SK-N-SH (cell line): ENCODE data around the gene MYL6B. TPM values are rescaled to one million over a fixed set of nuclear protein-coding genes. Genes with fewer than 3 reads are reported as not detected.
"Not testable (repeated sequence)": the region's sequence is repeated elsewhere in the genome, so short reads cannot be mapped to it uniquely, and the experiment has no call there.

Source experiments
- CTCF ChIA-PET: fragments of 300-600, 350-600 bp; formaldehyde crosslinking; extraction: SDS; loops from one replicate; lab custom pipeline; 2021; lab: Yijun Ruan, JAX
- POLR2A ChIA-PET: fragments of 350-600 bp; sonication (Branson Sonifier 250); formaldehyde crosslinking; extraction: SDS; loops from one replicate; lab custom pipeline; 2020; ENCODE audit warnings: antibody characterized with exemption, inconsistent platforms; lab: Yijun Ruan, JAX
- DNase-seq: peaks from one replicate; pipeline ENCODE4 v3.0.0; 2012
- H2AFZ ChIP-seq: fragments of 200-600 bp; sonication (generic); 2 replicates; pipeline ENCODE4 v1.8.1; 2016; ENCODE audit warnings: antibody characterized with exemption, mild to moderate bottlenecking, low read depth
- H3F3A ChIP-seq: fragments of 200-600 bp; sonication (generic); replicated peaks from 2 replicates; pipeline ENCODE3; 2016; ENCODE audit warnings: antibody characterized with exemption, mild to moderate bottlenecking; ENCODE audit not compliant: insufficient read depth
- H3K27ac ChIP-seq, 2 experiments: fragments of 200-500 bp in 1 of 2; fragments of 200-600 bp in 1 of 2; sonication (Bioruptor generic) in 1 of 2; sonication (generic), shearing (Covaris generic) in 1 of 2; 2 replicates each; pipeline versions ENCODE4 v1.5.1 to v1.6.1; 2014 to 2016; ENCODE audit warnings: low read depth in 2 of 2, inconsistent platforms in 1 of 2, low read length in 1 of 2, mild to moderate bottlenecking in 1 of 2, mixed read lengths in 1 of 2
- H3K27me3 ChIP-seq: fragments of 200-600 bp; sonication (generic), shearing (Covaris generic); 2 replicates; pipeline ENCODE4 v1.6.1; 2016; ENCODE audit warnings: mixed run types; ENCODE audit not compliant: insufficient read depth
- H3K36me3 ChIP-seq, 2 experiments: fragments of 200-500 bp in 1 of 2; fragments of 200-600 bp in 1 of 2; sonication (Bioruptor generic) in 1 of 2; sonication (generic) in 1 of 2; replicated peaks in 1 of 2; 2 replicates each; pipeline versions ENCODE3 to v1.5.1; 2014 to 2016; ENCODE audit warnings: low read length in 1 of 2, mild to moderate bottlenecking in 1 of 2; ENCODE audit not compliant: insufficient read depth in 2 of 2, control insufficient read depth in 1 of 2
- H3K4me1 ChIP-seq, 2 experiments: fragments of 200-500 bp in 1 of 2; fragments of 200-600 bp in 1 of 2; sonication (Bioruptor generic) in 1 of 2; sonication (generic), shearing (Covaris generic) in 1 of 2; 2 replicates each; pipeline versions ENCODE4 v1.5.1 to v1.6.1; 2014 to 2016; ENCODE audit warnings: low read depth in 1 of 2, low read length in 1 of 2, mixed run types in 1 of 2; ENCODE audit not compliant: insufficient read depth in 2 of 2, control insufficient read depth in 1 of 2
- H3K4me2 ChIP-seq: fragments of 200-600 bp; sonication (generic), shearing (Covaris generic); 2 replicates; pipeline ENCODE4 v1.6.1; 2017; ENCODE audit warnings: mixed run types
- H3K4me3 ChIP-seq, 2 experiments: fragments of 200-500 bp in 1 of 2; fragments of 200-600 bp in 1 of 2; sonication (Bioruptor generic) in 1 of 2; sonication (generic), shearing (Covaris generic) in 1 of 2; 2 replicates each; pipeline versions ENCODE4 v1.5.1 to v1.8.1; 2014 to 2016; ENCODE audit warnings: low read depth in 2 of 2, inconsistent platforms in 1 of 2, low read length in 1 of 2, mild to moderate bottlenecking in 1 of 2, mixed read lengths in 1 of 2, moderate library complexity in 1 of 2
- H3K79me2 ChIP-seq: fragments of 200-600 bp; sonication (generic); 2 replicates; pipeline ENCODE4 v1.8.1; 2017; ENCODE audit warnings: mild to moderate bottlenecking; ENCODE audit not compliant: insufficient read depth
- H3K9ac ChIP-seq: fragments of 200-600 bp; sonication (generic); 2 replicates; pipeline ENCODE4 v1.6.1; 2017; ENCODE audit warnings: mixed run types
- H3K9me2 ChIP-seq: fragments of 200-600 bp; sonication (generic); 2 replicates; pipeline ENCODE4 v1.6.1; 2017; ENCODE audit warnings: mixed run types
- H3K9me3 ChIP-seq: fragments of 200-600 bp; sonication (generic); 2 replicates; pipeline ENCODE4 v1.6.1; 2017; ENCODE audit warnings: mixed run types, mild to moderate bottlenecking, moderate library complexity
- H4K20me1 ChIP-seq: fragments of 200-600 bp; sonication (generic); 2 replicates; pipeline ENCODE4 v1.6.1; 2017; ENCODE audit warnings: mild to moderate bottlenecking, mixed run types; ENCODE audit not compliant: insufficient read depth
- CTCF ChIP-seq: fragments of 200-600 bp; sonication (generic); IDR thresholded peaks from 2 replicates; pipeline ENCODE4 v1.6.1; 2017; ENCODE audit warnings: antibody characterized with exemption, mild to moderate bottlenecking, moderate library complexity
- ELF1 ChIP-seq: IDR thresholded peaks from 2 replicates; pipeline ENCODE4 v1.4.0; 2012
- EP300 ChIP-seq, 2 experiments: IDR thresholded peaks; 2 replicates each; pipeline versions ENCODE4 v1.4.0 to v1.6.1; 2012; ENCODE audit warnings: borderline replicate concordance in 1 of 2, low read depth in 1 of 2, low read length in 1 of 2
- FOSL2 ChIP-seq: IDR thresholded peaks from 2 replicates; pipeline ENCODE4 v1.4.0; 2012; ENCODE audit warnings: low read depth, mild to moderate bottlenecking, moderate library complexity, borderline replicate concordance
- FOXJ3 ChIP-seq: sonication (generic); formaldehyde crosslinking; IDR thresholded peaks from 2 replicates; pipeline ENCODE4 v1.5.1; 2020; ENCODE audit warnings: mild to moderate bottlenecking, missing genetic modification reagents
- IRF3 ChIP-seq: fragments of 150-350 bp; IDR thresholded peaks from 2 replicates; pipeline ENCODE4 v1.6.1; 2016; ENCODE audit warnings: mild to moderate bottlenecking, low read depth, low read length
- MAX ChIP-seq: IDR thresholded peaks from 2 replicates; pipeline ENCODE4 v1.4.0; 2012; ENCODE audit warnings: low read depth
- MXI1 ChIP-seq: IDR thresholded peaks from 2 replicates; pipeline ENCODE4 v1.6.1; 2012; ENCODE audit warnings: mild to moderate bottlenecking, low read depth, low read length, improper control_type of control experiment
- REST ChIP-seq: IDR thresholded peaks from 2 replicates; pipeline ENCODE4 v1.6.1; 2012; ENCODE audit warnings: mild to moderate bottlenecking, low read depth, low read length, moderate library complexity
- RXRA ChIP-seq: IDR thresholded peaks from 2 replicates; pipeline ENCODE4 v1.4.0; 2012; ENCODE audit warnings: low read depth, mild to moderate bottlenecking, borderline replicate concordance
- SIN3A ChIP-seq: IDR thresholded peaks from 2 replicates; pipeline ENCODE4 v1.6.1; 2012; ENCODE audit warnings: low read depth, mild to moderate bottlenecking, low read length, moderate library complexity, borderline replicate concordance
- SMC3 ChIP-seq: IDR thresholded peaks from 2 replicates; pipeline ENCODE4 v1.6.1; 2012; ENCODE audit warnings: low read depth, low read length, improper control_type of control experiment
- YY1 ChIP-seq: IDR thresholded peaks from 2 replicates; pipeline ENCODE4 v1.4.0; 2012; ENCODE audit warnings: low read depth, mild to moderate bottlenecking
- ZBTB33 ChIP-seq: IDR thresholded peaks from 2 replicates; pipeline ENCODE4 v1.4.0; 2012; ENCODE audit warnings: low read depth, borderline replicate concordance
- whole genome bisulfite sequencing: methylation state at CpG from one replicate; pipeline ENCODE4 v1.1.6; 2017; ENCODE audit warnings: low lambda C conversion rate; 5-methylcytosine and 5-hydroxymethylcytosine counted together
- polyA plus RNA-seq, 3 experiments: library from polyadenylated mRNA; depleted of rRNA; stranded (reverse); fragments of >200 nt; gene quantifications; 2 replicates each; pipeline ENCODE4 v1.2.3, GENCODE V29; 2012

MYL6B gene
- polyA plus RNA-seq, 1 of the 3 experiments (the other 2 are of a cell fraction) = 234 TPM

GRCh38 chr12:56116267-56117081 is 35.9 kb upstream of the MYL6B start, which contains the start of gene RPL41 (continued):
- TF ChIP-seq IRF3 (no peak), ELF1 (peak; percentile 59), CTCF (no peak), EP300 (IDR thresholded peaks at IDR 0.05; ENCODE audit: borderline replicate concordance in 1 of 2, low read depth in 1 of 2, low read length in 1 of 2) (no peak), SIN3A (peak; percentile 59; the same call in 1 of the 2 replicates), RXRA (no peak), FOXJ3 (no peak), MXI1 (peak; percentile 82; the same call in 1 of the 2 replicates), YY1 (peak; percentile 91), REST (peak; percentile 74), FOSL2 (no peak), SMC3 (no peak), MAX (peak; percentile 93), ZBTB33 (no peak)

- 3% methylated on average over 13 of the region's 16 CpGs for WGBS
Measured at GRCh38 chr12:56117082-56117706, 35.2 kb upstream of the MYL6B start.

More at GRCh38 chr12:56117082-56117706, 35.2 kb upstream of the MYL6B start:
- Histone ChIP-seq H3K9ac (peak overlapping the region; percentile 97), H3F3A (peaks cover 40% of the 10 kb centered on the region), H3K4me2 (peak overlapping the region; percentile 93), H3K79me2 (peaks cover 40% of the 10 kb centered on the region), H3K36me3 (peaks cover 25 to 40% of the 10 kb centered on the region in 2 experiments), H3K4me3 (peak overlapping the region; percentile 89 to 94), H3K27ac (peak overlapping the region; percentile 93 to 95), H3K4me1 (peaks cover 18 to 20% of the 10 kb centered on the region in 2 experiments; a peak in 3 of 4 replicates)
- H4K20me1 ChIP-seq, H3K9me3 ChIP-seq, H3K9me2 ChIP-seq, DNase-seq, H2AFZ ChIP-seq, H3K27me3 ChIP-seq: not testable (repeated sequence)
- ChIA-PET POLR2A (interaction anchor here (0.6 to 2.5 kb wide), 11 partner anchors 10 to 1883 kb away, joined by 3 to 44 read pairs (median 5); partner anchors contain the start of genes ESYT1, IKZF4, MYL6 and PA2G4), CTCF (interaction anchor here (1.2 to 16.0 kb wide), 6 partner anchors 10 to 121 kb away, joined by 3 to 272 read pairs (median 12); partner anchors contain the start of genes ESYT1, SMARCC2 and SUOX)
